Neutrophil (primary cell): Measurements from ENCODE around the gene PBRM1.

Source experiments
- H3K27ac ChIP-seq: fragments of 200-600 bp; sonication (generic); 2 replicates; pipeline ENCODE4 v1.5.1; 2016; ENCODE audit warnings: mild to moderate bottlenecking, moderate library complexity
- H3K27me3 ChIP-seq: fragments of 200-600 bp; sonication (generic); 2 replicates; pipeline ENCODE4 v1.6.0; 2016; ENCODE audit warnings: mild to moderate bottlenecking
- H3K36me3 ChIP-seq: fragments of 200-600 bp; sonication (generic); 2 replicates; pipeline ENCODE4 v1.5.1; 2017
- H3K4me1 ChIP-seq, 2 experiments: fragments of 200-600 bp in 1 of 2; sonication (generic) in 1 of 2; 1 replicate in 1 of 2; 2 replicates in 1 of 2; pipeline versions ENCODE4 v1.5.1 to v1.6.1; 2013 to 2016; ENCODE audit warnings: low read depth in 1 of 2, low read length in 1 of 2, mild to moderate bottlenecking in 1 of 2, moderate library complexity in 1 of 2; ENCODE audit not compliant: control insufficient read depth in 1 of 2, insufficient read depth in 1 of 2
- H3K4me3 ChIP-seq, 2 experiments: fragments of 200-600 bp in 1 of 2; sonication (generic) in 1 of 2; 1 replicate in 1 of 2; 2 replicates in 1 of 2; pipeline ENCODE4 v1.5.1; 2013 to 2016; ENCODE audit warnings: low read depth in 1 of 2, low read length in 1 of 2, mild to moderate bottlenecking in 1 of 2, moderate library complexity in 1 of 2
- H3K9me3 ChIP-seq: fragments of 200-600 bp; sonication (generic); 2 replicates; pipeline ENCODE4 v1.5.1; 2016
- TF ChIP-seq, protein P1 (sequence below): fragments of 200-600 bp; sonication (generic); IDR thresholded peaks from 2 replicates; pipeline ENCODE4 v1.5.1; 2016; ENCODE audit warnings: antibody characterized with exemption

Gene PBRM1

GRCh38 chr3:52546111-52546901 lies 139.4 kb downstream of the PBRM1 start:
- Histone ChIP-seq H3K36me3 (peaks cover 70% of the 10 kb centered on the region), H3K27me3 (no peaks in the 10 kb centered on the region), H3K4me1 (no peaks in the 10 kb centered on the region), H3K4me3 (no peak overlapping the region), H3K9me3 (no peaks in the 10 kb centered on the region), H3K27ac (no peak overlapping the region)
- TF ChIP-seq, protein P1, sequence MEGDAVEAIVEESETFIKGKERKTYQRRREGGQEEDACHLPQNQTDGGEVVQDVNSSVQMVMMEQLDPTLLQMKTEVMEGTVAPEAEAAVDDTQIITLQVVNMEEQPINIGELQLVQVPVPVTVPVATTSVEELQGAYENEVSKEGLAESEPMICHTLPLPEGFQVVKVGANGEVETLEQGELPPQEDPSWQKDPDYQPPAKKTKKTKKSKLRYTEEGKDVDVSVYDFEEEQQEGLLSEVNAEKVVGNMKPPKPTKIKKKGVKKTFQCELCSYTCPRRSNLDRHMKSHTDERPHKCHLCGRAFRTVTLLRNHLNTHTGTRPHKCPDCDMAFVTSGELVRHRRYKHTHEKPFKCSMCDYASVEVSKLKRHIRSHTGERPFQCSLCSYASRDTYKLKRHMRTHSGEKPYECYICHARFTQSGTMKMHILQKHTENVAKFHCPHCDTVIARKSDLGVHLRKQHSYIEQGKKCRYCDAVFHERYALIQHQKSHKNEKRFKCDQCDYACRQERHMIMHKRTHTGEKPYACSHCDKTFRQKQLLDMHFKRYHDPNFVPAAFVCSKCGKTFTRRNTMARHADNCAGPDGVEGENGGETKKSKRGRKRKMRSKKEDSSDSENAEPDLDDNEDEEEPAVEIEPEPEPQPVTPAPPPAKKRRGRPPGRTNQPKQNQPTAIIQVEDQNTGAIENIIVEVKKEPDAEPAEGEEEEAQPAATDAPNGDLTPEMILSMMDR, result no peak

GRCh38 chr3:52544937-52545336 lies 140.8 kb downstream of the PBRM1 start:
- Histone ChIP-seq H3K27me3 (no peaks in the 10 kb centered on the region), H3K4me1 (no peaks in the 10 kb centered on the region), H3K27ac (no peak overlapping the region), H3K36me3 (peaks cover 56% of the 10 kb centered on the region), H3K9me3 (no peaks in the 10 kb centered on the region), H3K4me3 (no peak overlapping the region)
- TF ChIP-seq, protein P1, result no peak

DNA sequence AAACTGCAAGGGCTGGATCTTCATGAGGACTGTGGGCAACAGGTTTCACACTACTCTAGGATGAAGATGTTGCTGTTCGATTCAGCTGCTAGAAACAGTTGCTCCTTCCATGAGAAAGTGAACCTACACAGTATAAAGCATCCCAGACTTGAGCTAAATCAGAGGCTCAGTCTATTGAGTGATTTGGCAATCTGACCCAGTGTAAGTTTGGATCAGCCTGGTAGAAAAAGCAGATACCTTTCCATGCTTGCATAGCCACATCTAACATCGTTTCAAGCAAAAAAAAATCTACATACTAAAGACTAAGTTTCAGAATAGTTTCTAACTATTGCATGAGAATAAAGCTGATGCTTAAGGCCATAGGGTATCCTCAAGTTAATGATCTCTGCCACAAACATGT lies 144.7 kb downstream of the PBRM1 start:
- TF ChIP-seq, protein P1, result no peak
- peaks cover 5% of the 10 kb centered on the region for H3K27me3 ChIP-seq
- peaks cover 17% of the 10 kb centered on the region for H3K36me3 ChIP-seq
- H3K4me1 ChIP-seq, result peaks cover 26 to 34% of the 10 kb centered on the region in 2 experiments
- H3K9me3 ChIP-seq, result no peaks in the 10 kb centered on the region
- H3K27ac ChIP-seq, result no peak overlapping the region
- no peak overlapping the region for H3K4me3 ChIP-seq

DNA sequence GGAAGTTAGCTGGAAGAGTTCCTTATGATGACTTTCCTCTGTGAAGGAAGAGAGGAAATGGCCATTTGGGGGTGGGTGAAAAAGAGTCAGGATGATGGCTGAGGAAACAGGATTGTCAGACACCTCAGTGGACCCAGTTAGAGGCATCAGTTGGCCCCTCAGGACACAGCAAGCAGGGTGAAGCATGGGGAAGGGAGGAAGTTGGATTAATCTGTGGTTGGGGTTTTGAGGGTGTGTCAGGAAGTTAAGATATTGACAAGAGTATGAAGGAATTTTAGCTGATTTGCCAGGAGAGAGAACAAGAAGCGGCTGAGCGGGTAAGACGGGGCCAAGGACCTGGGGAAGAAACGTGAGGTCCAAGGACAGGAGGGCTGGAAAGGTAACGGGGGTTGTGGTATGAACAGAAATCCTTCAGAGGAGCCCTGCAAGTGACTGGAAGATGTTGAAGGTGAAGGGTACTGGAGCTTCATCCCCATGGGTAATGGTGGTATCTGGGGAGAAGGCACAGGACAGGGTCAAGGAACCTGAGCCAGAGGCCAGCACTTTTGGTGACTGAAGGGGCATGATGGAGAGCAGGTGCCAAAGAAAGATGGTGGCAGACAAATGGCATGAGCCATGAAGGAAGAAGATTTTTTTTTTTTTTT lies 146.6 kb downstream of the PBRM1 start:
- TF ChIP-seq, protein P1, result no peak
- peaks cover 6% of the 10 kb centered on the region for H3K36me3 ChIP-seq
- H3K9me3 ChIP-seq, result no peaks in the 10 kb centered on the region
- H3K27ac ChIP-seq, result no peak overlapping the region
- H3K4me3 ChIP-seq, result no peak overlapping the region
- peaks cover 24% of the 10 kb centered on the region for H3K27me3 ChIP-seq
- peaks cover 27 to 36% of the 10 kb centered on the region in 2 experiments for H3K4me1 ChIP-seq

DNA sequence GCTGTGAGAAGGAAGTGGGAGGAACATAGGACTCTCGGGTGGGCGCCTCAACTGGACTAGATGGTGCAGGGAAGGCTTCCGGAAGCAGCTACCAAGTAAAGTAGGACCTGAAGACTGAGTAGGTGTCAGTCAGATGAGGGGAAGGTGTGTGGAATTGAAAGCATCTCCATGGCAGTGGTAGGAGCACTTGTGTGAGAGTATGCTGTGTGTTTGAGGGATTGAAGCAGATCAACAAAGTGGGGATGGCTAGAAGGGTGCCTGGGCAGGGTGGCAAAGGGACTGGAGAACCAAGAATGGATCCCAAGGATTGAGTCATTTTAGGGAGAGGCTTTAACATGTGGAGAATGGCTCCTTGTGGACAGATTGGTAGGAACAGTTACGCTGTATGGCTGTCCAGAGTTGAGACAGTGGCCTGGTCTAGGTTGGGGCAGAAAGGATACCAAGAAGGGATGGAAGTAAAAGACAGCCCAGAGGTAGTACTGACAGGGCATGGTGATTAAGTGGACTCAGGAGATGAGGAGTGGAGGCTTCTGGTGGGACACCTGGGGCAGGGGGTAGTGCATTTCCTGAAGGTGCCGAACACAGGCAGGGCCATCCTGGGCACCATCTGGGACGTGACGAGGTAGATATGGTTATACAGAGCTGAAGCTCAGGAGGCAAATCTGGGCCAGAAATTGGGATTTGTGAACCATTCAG lies 147.8 kb downstream of the PBRM1 start:
- H3K27ac ChIP-seq, result no peak overlapping the region
- peak overlapping the region in 1 of 2 experiments; percentile 77 for H3K4me3 ChIP-seq
- H3K9me3 ChIP-seq, result no peaks in the 10 kb centered on the region
- H3K4me1 ChIP-seq, result peaks cover 30 to 46% of the 10 kb centered on the region in 2 experiments
- no peaks in the 10 kb centered on the region for H3K36me3 ChIP-seq
- peaks cover 35% of the 10 kb centered on the region for H3K27me3 ChIP-seq
- TF ChIP-seq, protein P1, result no peak
